ENCODE measurements around the gene LRRC45.

The LRRC45 gene

DNA sequence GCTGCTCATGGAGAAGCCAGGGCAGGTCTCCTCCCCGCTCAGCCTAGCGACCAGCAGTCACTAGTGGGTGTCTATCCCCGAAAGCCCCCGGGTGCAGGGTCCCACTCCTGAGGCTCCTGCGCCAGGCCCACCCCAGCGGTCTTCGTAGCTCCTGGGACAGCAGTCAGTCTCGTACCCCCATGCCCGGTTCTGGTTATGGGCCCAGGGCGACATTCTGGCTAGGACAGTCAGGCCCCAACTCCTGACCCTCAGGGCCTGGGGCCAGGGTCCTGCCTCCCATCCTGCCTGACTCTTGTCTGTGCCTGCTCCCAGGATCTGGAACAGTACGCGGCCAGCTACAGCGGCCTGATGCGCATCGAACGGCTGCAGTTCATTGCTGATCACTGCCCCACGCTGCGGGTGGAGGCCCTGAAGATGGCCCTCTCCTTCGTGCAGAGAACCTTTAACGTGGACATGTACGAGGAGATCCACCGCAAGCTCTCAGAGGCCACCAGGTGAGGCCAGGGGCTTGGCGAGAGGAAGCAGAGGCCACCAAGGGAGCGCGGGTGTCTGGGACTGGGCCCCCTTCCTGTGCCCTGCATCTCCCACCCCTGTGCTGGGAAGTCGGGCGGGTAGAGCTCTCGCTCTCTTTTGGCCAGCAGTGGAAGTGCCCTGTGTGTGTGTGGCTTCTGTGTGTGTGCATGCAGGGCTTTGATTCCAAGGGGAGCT lies 30.6 kb downstream of the LRRC45 start:
- DNase-seq = no peak

DNA sequence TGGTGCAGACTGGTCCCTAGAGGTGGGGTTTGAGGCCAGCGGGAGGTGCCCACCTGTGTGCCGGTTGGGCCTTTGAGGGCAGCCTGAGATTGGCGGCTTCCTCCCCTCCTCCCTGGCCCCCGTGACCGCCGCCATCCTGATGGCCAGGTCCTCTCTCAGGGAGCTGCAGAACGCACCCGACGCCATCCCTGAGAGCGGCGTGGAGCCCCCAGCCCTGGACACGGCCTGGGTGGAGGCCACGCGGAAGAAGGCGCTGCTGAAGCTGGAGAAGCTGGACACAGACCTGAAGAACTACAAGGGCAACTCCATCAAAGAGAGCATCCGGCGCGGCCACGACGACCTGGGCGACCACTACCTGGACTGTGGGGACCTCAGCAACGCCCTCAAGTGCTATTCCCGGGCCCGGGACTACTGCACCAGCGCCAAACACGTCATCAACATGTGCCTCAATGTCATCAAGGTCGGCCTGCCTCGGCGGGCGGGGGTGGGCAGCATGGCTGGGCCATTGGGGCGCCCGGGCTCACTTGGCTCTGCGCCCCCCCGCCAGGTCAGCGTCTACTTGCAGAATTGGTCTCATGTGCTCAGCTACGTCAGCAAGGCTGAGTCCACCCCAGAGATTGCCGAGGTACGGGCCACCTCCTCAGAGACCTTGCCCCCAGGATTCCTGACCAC lies 31.4 kb downstream of the LRRC45 start:
- no peak for DNase-seq

GRCh38 chr17:82055023-82055964 lies 32.2 kb downstream of the LRRC45 start:
- no peak for DNase-seq

DNA sequence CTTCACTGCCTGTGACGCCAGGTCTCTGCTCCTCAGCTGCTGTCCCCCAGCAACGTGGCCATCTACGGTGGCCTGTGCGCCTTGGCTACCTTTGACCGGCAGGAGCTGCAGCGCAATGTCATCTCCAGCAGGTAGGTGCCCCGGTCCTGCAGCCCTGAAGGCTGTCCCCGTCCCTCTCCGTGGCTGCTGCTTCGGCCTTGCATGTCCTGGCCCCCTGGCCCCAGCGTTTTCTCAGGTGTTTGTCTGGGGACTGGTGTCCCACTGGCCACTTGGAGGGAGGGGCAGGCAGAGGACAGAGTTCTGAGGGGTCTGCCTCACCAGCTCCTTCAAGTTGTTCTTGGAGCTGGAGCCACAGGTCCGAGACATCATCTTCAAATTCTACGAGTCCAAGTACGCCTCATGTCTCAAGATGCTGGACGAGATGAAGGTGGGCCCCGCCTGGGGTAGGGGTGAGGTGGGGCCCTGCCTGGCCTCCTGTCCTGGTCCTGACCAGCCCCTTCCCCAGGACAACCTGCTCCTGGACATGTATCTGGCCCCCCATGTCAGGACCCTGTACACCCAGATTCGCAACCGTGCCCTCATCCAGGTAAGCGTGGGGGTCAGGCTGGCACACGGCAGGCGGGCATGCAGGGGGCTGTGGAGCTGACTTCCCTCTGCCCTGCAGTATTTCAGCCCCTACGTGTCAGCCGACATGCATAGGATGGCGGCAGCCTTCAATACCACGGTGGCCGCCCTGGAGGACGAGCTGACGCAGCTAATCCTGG lies 33.0 kb downstream of the LRRC45 start:
- no peak for DNase-seq

- no peak for DNase-seq
Observed at GRCh38 chr17:82056729-82057621, 33.9 kb downstream of the LRRC45 start.

GRCh38 chr17:82058230-82058854 lies 35.2 kb downstream of the LRRC45 start:
- no peak for DNase-seq

DNA sequence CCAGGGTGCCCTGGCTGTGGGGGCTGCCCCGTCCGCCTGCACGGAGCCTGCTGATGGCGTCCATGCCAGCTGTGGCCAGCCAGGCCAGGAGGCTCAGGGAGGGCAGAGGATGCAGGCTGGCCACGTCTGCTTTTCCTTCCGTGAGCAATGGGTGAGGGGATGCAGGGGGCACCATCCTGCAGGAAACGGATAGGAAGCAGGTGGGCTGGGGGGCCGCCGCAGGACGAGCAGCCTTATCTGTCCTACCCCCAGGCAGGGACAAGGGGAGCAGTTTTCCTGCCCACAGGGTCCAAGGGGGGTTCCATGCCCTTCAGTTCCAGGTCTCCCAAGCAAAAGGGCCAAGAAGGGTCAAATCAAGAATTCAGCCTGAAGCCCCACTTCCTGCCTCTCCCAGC lies 35.7 kb downstream of the LRRC45 start:
- DNase-seq = no peak

DNA sequence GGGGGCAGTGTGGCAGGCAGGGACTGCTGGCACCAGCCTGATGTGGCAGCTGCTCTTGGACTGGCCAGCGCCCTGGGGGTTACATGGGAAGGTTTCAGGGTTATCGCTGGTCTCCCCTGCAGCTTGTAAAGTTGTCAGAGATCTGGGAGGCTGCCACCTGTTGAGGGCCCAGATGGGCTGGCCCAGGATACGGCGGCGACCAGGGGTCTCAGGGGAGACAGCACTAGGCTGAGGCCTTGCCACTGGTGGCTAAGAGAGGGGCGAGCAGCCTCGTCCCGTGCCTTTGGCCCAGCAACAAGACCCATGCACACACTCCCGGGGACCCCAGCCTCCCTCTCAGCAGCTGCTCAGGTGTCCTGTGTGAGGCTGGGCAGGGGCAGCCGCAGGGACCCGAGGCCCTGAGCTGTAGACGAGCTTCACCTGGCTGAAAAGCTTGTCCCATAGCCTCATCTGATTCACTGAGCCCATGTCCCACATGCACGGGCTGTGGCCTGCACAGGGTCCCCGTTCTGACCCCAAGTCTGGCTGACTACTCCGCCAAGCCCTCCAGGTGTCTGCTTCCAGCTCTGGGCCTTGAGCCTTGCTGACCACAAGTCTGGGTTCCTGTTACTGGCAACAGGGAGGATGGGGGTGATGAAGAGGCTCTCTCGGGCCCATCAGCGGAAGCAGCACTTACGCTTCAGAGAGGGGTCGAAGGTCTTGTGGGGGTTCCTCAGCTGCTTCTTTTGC lies 36.3 kb downstream of the LRRC45 start:
- no peak for DNase-seq

DNA sequence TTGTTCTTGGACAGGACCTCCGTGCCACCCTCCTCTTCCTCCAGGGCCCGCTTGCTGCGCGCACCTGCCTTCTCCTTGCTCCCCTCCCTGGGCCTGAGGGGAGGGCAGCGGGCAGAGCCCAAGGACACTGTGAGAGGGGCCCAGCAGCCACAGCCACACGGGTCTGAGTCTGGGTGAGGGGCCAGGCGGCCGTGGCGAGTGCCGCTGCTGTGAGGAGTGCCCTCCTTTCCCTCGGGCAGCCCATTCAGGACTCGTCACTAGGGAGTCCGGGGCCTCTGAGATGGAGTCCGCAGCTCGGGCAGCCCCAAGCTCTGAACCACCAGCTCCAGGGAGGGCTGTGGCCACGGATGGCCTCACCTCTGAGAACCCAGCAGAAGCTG lies 36.9 kb downstream of the LRRC45 start:
- DNase-seq = no peak

DNA sequence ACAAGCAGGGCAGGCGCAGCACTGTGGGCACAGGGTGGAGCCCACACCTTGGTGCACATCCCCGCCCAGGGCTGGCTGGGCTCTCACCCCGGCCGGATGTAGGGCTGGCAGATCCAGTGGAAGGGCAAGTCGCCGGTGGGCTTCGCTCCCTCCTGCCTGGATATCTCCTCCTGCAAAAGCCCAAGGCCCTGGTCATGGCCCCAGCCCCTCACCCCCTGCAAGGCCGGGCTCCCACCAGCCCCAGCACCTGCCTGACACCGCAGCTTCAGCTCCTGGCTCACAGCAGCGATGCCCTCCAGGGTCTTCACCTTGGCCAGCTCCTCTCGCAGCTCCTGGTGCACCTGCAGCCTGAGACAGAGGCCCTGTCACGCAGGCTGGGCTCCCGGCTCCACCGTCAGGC lies 37.5 kb downstream of the LRRC45 start:
- DNase-seq = no peak

DNA sequence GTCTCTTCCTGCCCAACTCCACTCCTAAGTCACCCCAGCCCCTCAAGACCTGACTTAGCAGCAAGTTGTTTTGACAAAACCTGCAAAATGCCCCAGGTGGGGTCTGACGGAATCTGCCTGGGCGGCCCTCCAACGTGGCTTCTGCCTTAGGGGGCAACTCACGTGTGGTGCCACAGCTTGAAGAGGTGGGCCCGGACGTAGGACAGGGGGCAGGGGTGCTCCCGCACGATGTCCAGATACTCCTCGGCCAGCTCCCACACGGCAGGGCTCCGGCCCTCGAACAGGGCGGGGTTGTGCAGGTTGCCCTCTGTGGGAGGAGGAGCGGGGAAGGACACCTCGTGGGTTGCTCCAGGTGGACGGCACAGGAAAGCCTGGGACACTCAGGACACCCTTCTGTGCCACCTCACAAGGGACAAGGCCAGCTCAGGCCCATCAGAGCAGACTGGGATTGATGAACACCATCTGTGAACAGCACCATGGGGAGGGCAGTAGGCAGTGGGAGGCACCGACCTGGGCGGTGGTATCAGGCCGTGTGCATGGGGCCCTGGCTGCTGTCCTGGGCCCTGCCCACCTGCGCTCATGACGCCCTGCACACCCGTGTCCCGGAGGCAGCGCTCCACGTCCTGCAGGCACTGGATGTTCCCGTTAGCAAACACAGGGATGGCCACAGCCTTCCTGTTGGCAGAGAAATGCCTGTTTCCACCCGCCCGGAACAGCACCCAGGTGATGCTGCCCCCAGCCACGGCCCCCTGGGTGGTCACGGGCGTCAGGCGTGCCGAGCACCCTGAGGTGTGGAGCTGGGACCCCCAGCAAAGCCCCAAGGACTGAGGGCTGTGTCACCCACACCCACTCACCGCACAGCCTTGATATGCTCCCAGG lies 38.2 kb downstream of the LRRC45 start:
- DNase-seq = no peak

- no peak for DNase-seq
Observed at GRCh38 chr17:82062076-82062983, 39.2 kb downstream of the LRRC45 start.

GRCh38 chr17:82062984-82063368 lies 39.9 kb downstream of the LRRC45 start:
- no peak for DNase-seq

- no peak for DNase-seq
Observed at GRCh38 chr17:82063424-82064415, 40.6 kb downstream of the LRRC45 start.

DNA sequence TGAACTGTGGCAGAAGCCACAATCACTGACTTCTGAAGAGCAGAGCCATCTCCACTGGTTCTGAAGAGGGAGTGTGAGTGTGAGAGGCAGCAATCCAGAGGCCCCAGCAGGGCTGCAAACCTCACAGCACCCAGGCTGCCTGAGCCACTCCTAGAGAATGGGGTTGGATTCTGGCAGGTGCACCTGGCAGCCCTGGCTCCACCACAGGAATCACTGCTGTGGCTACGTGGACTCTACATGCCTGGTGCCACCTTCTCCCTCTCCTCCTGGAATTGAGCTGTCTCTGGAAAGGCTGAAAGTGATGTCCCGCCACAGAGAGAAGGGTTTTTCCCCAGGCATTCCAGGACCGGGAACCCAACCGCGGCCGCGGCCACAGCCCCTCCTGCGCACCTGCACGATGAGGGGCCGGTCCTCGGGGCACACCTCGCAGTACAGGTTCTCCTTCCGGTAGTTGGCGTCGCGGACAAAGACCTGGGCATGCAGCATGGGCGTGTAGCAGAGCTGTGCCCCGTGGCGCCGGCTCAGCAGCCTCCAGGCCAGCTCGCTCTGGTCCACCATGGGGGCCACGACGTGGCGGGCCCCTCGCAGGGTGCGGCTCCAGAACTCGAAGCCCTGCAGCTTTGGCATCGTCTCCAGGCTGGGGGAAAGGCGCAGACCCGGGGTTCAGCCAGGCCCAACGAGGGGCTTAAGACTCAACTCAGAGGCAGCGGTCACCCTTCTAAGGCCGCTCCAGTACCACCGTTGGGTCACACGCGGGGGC lies 41.5 kb downstream of the LRRC45 start:
- no peak for DNase-seq

- no peak for DNase-seq
Observed at GRCh38 chr17:82065193-82065637, 42.1 kb downstream of the LRRC45 start.

Data from AML-193 (cell line).